ENCODE data around the gene MAP4K4. TPM values are rescaled to one million over a fixed set of nuclear protein-coding genes. Genes with fewer than 3 reads are reported as not detected.

Gene MAP4K4
- total RNA-seq, 2 experiments from 2014 or later = 92.8 to 94.0 TPM

- ChIA-PET POLR2A (interaction anchor here (2.8 kb wide), 1 partner anchor 22 kb away, joined by 6 read pairs; no protein-coding TSS in a partner anchor), CTCF (interaction anchor here (0.8 kb wide), 1 partner anchor 29 kb away, joined by 3 read pairs; no protein-coding TSS in a partner anchor)
- no peaks in the 10 kb centered on the region for H3K27me3 ChIP-seq (ENCODE audit: control insufficient read depth in 1 of 2, insufficient read depth in 2 of 2, low read length in 2 of 2)
- no peaks in the 10 kb centered on the region for H3K27me3 Mint-ChIP-seq
- intact Hi-C loops (cut with DNase I, micrococcal nuclease) = no loop called here
- no peak overlapping the region for H3K4me3 ChIP-seq (ENCODE audit: low read length)
- H3K9me3 ChIP-seq (ENCODE audit: control insufficient read depth in 1 of 2, insufficient read depth in 1 of 2, low read length in 2 of 2) = no peaks in the 10 kb centered on the region
- H3K4me1 Mint-ChIP-seq (ENCODE audit: low read depth) = peaks cover 94% of the 10 kb centered on the region
- DNase-seq (no peak), ATAC-seq (ENCODE audit: poor library complexity) (no peak)
- H3K27ac Mint-ChIP-seq = no peak overlapping the region
- no peaks in the 10 kb centered on the region for H3K36me3 Mint-ChIP-seq (ENCODE audit: low read depth)
- peaks cover 48% of the 10 kb centered on the region for H3K4me1 ChIP-seq (ENCODE audit: insufficient read depth, low read length)
- no peak overlapping the region for H3K4me3 Mint-ChIP-seq
- no peaks in the 10 kb centered on the region for H3K9me3 Mint-ChIP-seq
- no peak overlapping the region for H3K27ac ChIP-seq (ENCODE audit: low read depth in 1 of 2, low read length in 2 of 2)
- no peak for TF ChIP-seq CTCF (IDR thresholded peaks at IDR 0.05)
- H3K36me3 ChIP-seq (ENCODE audit: insufficient read depth, low read length) = no peaks in the 10 kb centered on the region
These were observed 43.1 kb downstream of the MAP4K4 start for GRCh38 chr2:101740555-101740964.

- Mint-ChIP-seq H3K9me3 (no peaks in the 10 kb centered on the region), H3K36me3 (ENCODE audit: low read depth) (no peaks in the 10 kb centered on the region), H3K4me3 (peak overlapping the region; percentile 11), H3K4me1 (ENCODE audit: low read depth) (peaks cover 94% of the 10 kb centered on the region), H3K27me3 (no peaks in the 10 kb centered on the region), H3K27ac (peak overlapping the region; percentile 68)
- ChIA-PET POLR2A (interaction anchor here (0.8 to 2.8 kb wide), 5 partner anchors 12 to 45 kb away, joined by 3 to 6 read pairs (median 4); no protein-coding TSS in a partner anchor), CTCF (interaction anchor here (0.5 kb wide), 1 partner anchor 19 kb away, joined by 3 read pairs; no protein-coding TSS in a partner anchor)
- no peak for ATAC-seq (ENCODE audit: poor library complexity)
- no peaks in the 10 kb centered on the region for H3K27me3 ChIP-seq (ENCODE audit: control insufficient read depth in 1 of 2, insufficient read depth in 2 of 2, low read length in 2 of 2)
- H3K27ac ChIP-seq (ENCODE audit: low read depth in 1 of 2, low read length in 2 of 2) = peak overlapping the region in 1 of 2 donors; percentile 29
- no peaks in the 10 kb centered on the region for H3K36me3 ChIP-seq (ENCODE audit: insufficient read depth, low read length)
- intact Hi-C loops (cut with DNase I, micrococcal nuclease) = no loop called here
- no peak overlapping the region for H3K4me3 ChIP-seq (ENCODE audit: low read length)
- TF ChIP-seq CTCF (IDR thresholded peaks at IDR 0.05) = no peak
- no peak for DNase-seq
- H3K9me3 ChIP-seq (ENCODE audit: control insufficient read depth in 1 of 2, insufficient read depth in 1 of 2, low read length in 2 of 2) = no peaks in the 10 kb centered on the region
- H3K4me1 ChIP-seq (ENCODE audit: insufficient read depth, low read length) = peaks cover 51% of the 10 kb centered on the region
These were observed 44.4 kb downstream of the MAP4K4 start for GRCh38 chr2:101741775-101742520.

- peak overlapping the region in 1 of 2 donors; percentile 16 for H3K27ac ChIP-seq (ENCODE audit: low read depth in 1 of 2, low read length in 2 of 2)
- peaks cover 4% of the 10 kb centered on the region for H3K36me3 Mint-ChIP-seq (ENCODE audit: low read depth)
- peaks cover 50% of the 10 kb centered on the region for H3K4me1 ChIP-seq (ENCODE audit: insufficient read depth, low read length)
- no peaks in the 10 kb centered on the region for H3K9me3 ChIP-seq (ENCODE audit: control insufficient read depth in 1 of 2, insufficient read depth in 1 of 2, low read length in 2 of 2)
- peaks cover 94% of the 10 kb centered on the region for H3K4me1 Mint-ChIP-seq (ENCODE audit: low read depth)
- DNase-seq = no peak
- no peaks in the 10 kb centered on the region for H3K9me3 Mint-ChIP-seq
- no peaks in the 10 kb centered on the region for H3K27me3 Mint-ChIP-seq
- ChIA-PET CTCF (interaction anchor here (0.5 kb wide), 1 partner anchor 19 kb away, joined by 3 read pairs; no protein-coding TSS in a partner anchor), POLR2A (interaction anchor here (0.8 to 2.8 kb wide), 5 partner anchors 13 to 46 kb away, joined by 3 to 6 read pairs (median 3); no protein-coding TSS in a partner anchor)
- no peak overlapping the region for H3K4me3 Mint-ChIP-seq
- no peak overlapping the region for H3K4me3 ChIP-seq (ENCODE audit: low read length)
- intact Hi-C loops (cut with DNase I, micrococcal nuclease) = no loop called here
- TF ChIP-seq CTCF (IDR thresholded peaks at IDR 0.05) = no peak
- H3K27ac Mint-ChIP-seq = peak overlapping the region; percentile 68
- no peaks in the 10 kb centered on the region for H3K36me3 ChIP-seq (ENCODE audit: insufficient read depth, low read length)
- H3K27me3 ChIP-seq (ENCODE audit: control insufficient read depth in 1 of 2, insufficient read depth in 2 of 2, low read length in 2 of 2) = no peaks in the 10 kb centered on the region
- no peak for ATAC-seq (ENCODE audit: poor library complexity)
These were observed 45.0 kb downstream of the MAP4K4 start for GRCh38 chr2:101742547-101742946.

All from CD4-positive, alpha-beta T cell (primary cell).